WTC11 (cell line): ENCODE results near the gene NR1I2. TPM values are rescaled to one million over a fixed set of nuclear protein-coding genes. Genes with fewer than 3 reads are reported as not detected.

Source experiments
- ATAC-seq: fragments of 200-7000 bp; cut with Tn5 transposase; 2 replicates; pipeline ENCODE4 v1.10.0; 2021; ENCODE audit warnings: mild to moderate bottlenecking, moderate library complexity
- CTCF ChIA-PET: fragments of 300-600 bp; sonication (Branson Sonifier 250); formaldehyde crosslinking; loops from one replicate; lab custom pipeline; 2021; ENCODE audit warnings: antibody characterized with exemption; lab: Charles Lee
- POLR2A ChIA-PET: fragments of 350-600 bp; sonication (Branson Sonifier 250); formaldehyde crosslinking; loops from one replicate; lab custom pipeline; 2021; ENCODE audit warnings: antibody characterized with exemption; lab: Charles Lee
- DNase-seq: peaks from one replicate; pipeline ENCODE4 v3.0.0; 2021; ENCODE audit warnings: low spot score
- H3K27ac Mint-ChIP-seq: 2 replicates; pipeline ENCODE4 v1.8.0; 2021; ENCODE audit warnings: mixed read lengths
- H3K27me3 Mint-ChIP-seq: 2 replicates; pipeline ENCODE4 v1.8.0; 2021; ENCODE audit warnings: low read depth, mild to moderate bottlenecking, moderate library complexity, mixed read lengths
- H3K36me3 Mint-ChIP-seq: 2 replicates; pipeline ENCODE4 v1.8.0; 2021; ENCODE audit warnings: mixed read lengths
- H3K4me1 Mint-ChIP-seq: 2 replicates; pipeline ENCODE4 v1.8.0; 2022; ENCODE audit warnings: mixed read lengths
- H3K4me3 Mint-ChIP-seq: 2 replicates; pipeline ENCODE4 v1.8.0; 2021; ENCODE audit warnings: mild to moderate bottlenecking, moderate library complexity, mixed read lengths
- H3K9me3 Mint-ChIP-seq: 2 replicates; pipeline ENCODE4 v1.8.0; 2021; ENCODE audit warnings: mixed read lengths
- AR ChIP-seq: fragments of 250-450 bp; sonication (Bioruptor Pico); IDR thresholded peaks from 2 replicates; pipeline ENCODE4 v1.9.0; 2021; ENCODE audit warnings: mild to moderate bottlenecking
- ATF1 ChIP-seq: sonication (generic); formaldehyde crosslinking; IDR thresholded peaks from 2 replicates; pipeline ENCODE4 v1.8.1; 2023; ENCODE audit warnings: mild to moderate bottlenecking, moderate library complexity, missing genetic modification reagents
- CTCF ChIP-seq: fragments of 200-600 bp; IDR thresholded peaks from 2 replicates; pipeline ENCODE4 v1.8.0; 2022; ENCODE audit warnings: antibody characterized with exemption
- E2F5 ChIP-seq: sonication (generic); formaldehyde crosslinking; IDR thresholded peaks from 2 replicates; pipeline ENCODE4 v1.8.1; 2022; ENCODE audit warnings: mild to moderate bottlenecking, moderate library complexity, missing genetic modification reagents
- ESRRA ChIP-seq: sonication (generic); formaldehyde crosslinking; IDR thresholded peaks from 2 replicates; pipeline ENCODE4 v1.8.1; 2022; ENCODE audit warnings: mild to moderate bottlenecking, missing genetic modification reagents, borderline replicate concordance
- GABPB1 ChIP-seq: sonication (generic); formaldehyde crosslinking; IDR thresholded peaks from 2 replicates; pipeline ENCODE4 v1.8.1; 2023; ENCODE audit warnings: mild to moderate bottlenecking, missing genetic modification reagents
- JAZF1 ChIP-seq: fragments of 250-450 bp; sonication (Bioruptor Pico); IDR thresholded peaks from 2 replicates; pipeline ENCODE4 v1.9.0; 2021; ENCODE audit warnings: moderate library complexity, mild to moderate bottlenecking, inconsistent platforms
- NFATC4 ChIP-seq: fragments of 250-450 bp; sonication (Bioruptor Pico); IDR thresholded peaks from 2 replicates; pipeline ENCODE4 v1.9.0; 2021; ENCODE audit warnings: mild to moderate bottlenecking
- NFE2L1 ChIP-seq: sonication (generic); formaldehyde crosslinking; IDR thresholded peaks from 2 replicates; pipeline ENCODE4 v1.8.1; 2023; ENCODE audit warnings: missing genetic modification reagents
- NR1H2 ChIP-seq: sonication (generic); formaldehyde crosslinking; IDR thresholded peaks from 2 replicates; pipeline ENCODE4 v1.9.0; 2021; ENCODE audit warnings: mild to moderate bottlenecking, moderate library complexity, missing genetic modification reagents
- NR2C2 ChIP-seq: sonication (generic); formaldehyde crosslinking; IDR thresholded peaks from 2 replicates; pipeline ENCODE4 v1.8.0; 2022; ENCODE audit warnings: mild to moderate bottlenecking, missing genetic modification reagents
- OVOL2 ChIP-seq: fragments of 250-450 bp; sonication (Bioruptor Pico); IDR thresholded peaks from 2 replicates; pipeline ENCODE4 v1.9.0; 2021; ENCODE audit warnings: mild to moderate bottlenecking, borderline replicate concordance
- RELA ChIP-seq: sonication (generic); formaldehyde crosslinking; IDR thresholded peaks from 2 replicates; pipeline ENCODE4 v1.8.1; 2022; ENCODE audit warnings: missing genetic modification reagents, mild to moderate bottlenecking, borderline replicate concordance
- TCF7 ChIP-seq: sonication (generic); formaldehyde crosslinking; IDR thresholded peaks from 2 replicates; pipeline ENCODE4 v1.8.0; 2022; ENCODE audit warnings: mild to moderate bottlenecking, low read depth, missing genetic modification reagents, moderate library complexity
- USF1 ChIP-seq: sonication (generic); formaldehyde crosslinking; IDR thresholded peaks from 2 replicates; pipeline ENCODE4 v1.8.0; 2022; ENCODE audit warnings: mild to moderate bottlenecking, missing genetic modification reagents
- ZNF138 ChIP-seq: sonication (generic); formaldehyde crosslinking; conservative IDR thresholded peaks from 2 replicates; pipeline ENCODE4 v1.8.1; 2022; ENCODE audit warnings: mild to moderate bottlenecking, moderate library complexity, missing genetic modification reagents
- ZNF396 ChIP-seq: fragments of 250-450 bp; sonication (Bioruptor Pico); IDR thresholded peaks from 2 replicates; pipeline ENCODE4 v1.8.0; 2021; ENCODE audit warnings: mild to moderate bottlenecking, moderate library complexity, borderline replicate concordance
- ZNF416 ChIP-seq: fragments of 250-450 bp; sonication (Bioruptor Pico); IDR thresholded peaks from 2 replicates; pipeline ENCODE4 v1.9.0; 2021; ENCODE audit warnings: mild to moderate bottlenecking, inconsistent platforms
- ZNF671 ChIP-seq: fragments of 250-450 bp; sonication (Bioruptor Pico); IDR thresholded peaks from 2 replicates; pipeline ENCODE4 v1.8.0; 2021; ENCODE audit warnings: mild to moderate bottlenecking
- total RNA-seq: library from RNA; stranded (reverse); gene quantifications from 3 replicates; pipeline ENCODE4 v1.2.3, GENCODE V29; 2021

NR1I2 gene
- total RNA-seq, 1 experiment from 2014 or later: 1.7 TPM

GRCh38 chr3:119826711-119827608, 45.1 kb downstream of the NR1I2 start:
- no peak for TF ChIP-seq ZNF396 (CRISPR knock-in tag)
- TF ChIP-seq NR2C2 (CRISPR knock-in tag): no peak
- ChIA-PET POLR2A (interaction anchor here (0.7 kb wide), 1 partner anchor 98 kb away, joined by 4 read pairs; no protein-coding TSS in a partner anchor), CTCF (interaction anchor here (0.8 kb wide), 1 partner anchor 136 kb away, joined by 3 read pairs; no protein-coding TSS in a partner anchor)
- no peaks in the 10 kb centered on the region for H3K9me3 Mint-ChIP-seq
- H3K27me3 Mint-ChIP-seq: no peaks in the 10 kb centered on the region
- H3K4me1 Mint-ChIP-seq: peaks cover 65% of the 10 kb centered on the region
- DNase-seq (no peak), ATAC-seq (no peak)
- H3K4me3 Mint-ChIP-seq: no peak overlapping the region; the same call in 1 of the 2 replicates
- no peak overlapping the region for H3K27ac Mint-ChIP-seq
- H3K36me3 Mint-ChIP-seq: peaks cover 3% of the 10 kb centered on the region; the same call in 1 of the 2 replicates

- ATAC-seq (no peak), DNase-seq (no peak)
- Mint-ChIP-seq H3K36me3 (peaks cover 3% of the 10 kb centered on the region; the same call in 1 of the 2 replicates), H3K27ac (no peak overlapping the region), H3K9me3 (no peaks in the 10 kb centered on the region), H3K4me3 (no peak overlapping the region), H3K27me3 (no peaks in the 10 kb centered on the region), H3K4me1 (peaks cover 64% of the 10 kb centered on the region)
- ChIA-PET CTCF (no interaction called here), POLR2A (no interaction called here)
- TF ChIP-seq TCF7 (CRISPR knock-in tag) (no peak), AR (CRISPR knock-in tag) (no peak), OVOL2 (CRISPR knock-in tag) (no peak), JAZF1 (no peak)
Observed at GRCh38 chr3:119829420-119829819, 47.5 kb downstream of the NR1I2 start.

- H3K9me3 Mint-ChIP-seq: no peaks in the 10 kb centered on the region
- CTCF ChIA-PET: interaction anchor here (0.6 to 1.5 kb wide), 10 partner anchors 9 to 517 kb away, joined by 3 to 6 read pairs (median 3); no protein-coding TSS in a partner anchor
- POLR2A ChIA-PET: no interaction called here
- TF ChIP-seq NFE2L1: no peak
- no peak for TF ChIP-seq TCF7 (CRISPR knock-in tag)
- TF ChIP-seq ZNF138: no peak
- TF ChIP-seq RELA (CRISPR knock-in tag): no peak
- no peak for TF ChIP-seq GABPB1
- no peak for TF ChIP-seq NR1H2
- no peak for TF ChIP-seq ZNF416 (CRISPR knock-in tag)
- TF ChIP-seq CTCF: no peak
- TF ChIP-seq ZNF671 (CRISPR knock-in tag): no peak
- TF ChIP-seq E2F5 (CRISPR knock-in tag): no peak
- no peak for TF ChIP-seq ESRRA (CRISPR knock-in tag)
- TF ChIP-seq USF1 (CRISPR knock-in tag): no peak
- no peak for TF ChIP-seq ATF1
- TF ChIP-seq NFATC4 (CRISPR knock-in tag): no peak
- TF ChIP-seq, all 79 proteins: peak for 0
- ATAC-seq (peak; percentile 71), DNase-seq (no peak)
- Mint-ChIP-seq H3K27me3 (no peaks in the 10 kb centered on the region), H3K27ac (no peak overlapping the region; the same call in 1 of the 2 replicates), H3K4me3 (no peak overlapping the region), H3K4me1 (peaks cover 60% of the 10 kb centered on the region), H3K36me3 (no peaks in the 10 kb centered on the region)
Observed at GRCh38 chr3:119831022-119831421, 49.1 kb downstream of the NR1I2 start.
